NCI-H748 (cell line): ENCODE measurements around the gene PYGB.

ENCODE experiments used
- DNase-seq: peaks from one replicate; lab custom pipeline; 2025; ENCODE audit not compliant: unreplicated experiment; lab: John Stamatoyannopoulos, UW

PYGB gene

GRCh38 chr20:25280574-25281535 is 33.0 kb downstream of the PYGB start:
- no peak for DNase-seq

- no peak for DNase-seq
Observed at GRCh38 chr20:25281541-25281991, 33.7 kb downstream of the PYGB start.

- no peak for DNase-seq
Observed at GRCh38 chr20:25282034-25282781, 34.3 kb downstream of the PYGB start.

DNA sequence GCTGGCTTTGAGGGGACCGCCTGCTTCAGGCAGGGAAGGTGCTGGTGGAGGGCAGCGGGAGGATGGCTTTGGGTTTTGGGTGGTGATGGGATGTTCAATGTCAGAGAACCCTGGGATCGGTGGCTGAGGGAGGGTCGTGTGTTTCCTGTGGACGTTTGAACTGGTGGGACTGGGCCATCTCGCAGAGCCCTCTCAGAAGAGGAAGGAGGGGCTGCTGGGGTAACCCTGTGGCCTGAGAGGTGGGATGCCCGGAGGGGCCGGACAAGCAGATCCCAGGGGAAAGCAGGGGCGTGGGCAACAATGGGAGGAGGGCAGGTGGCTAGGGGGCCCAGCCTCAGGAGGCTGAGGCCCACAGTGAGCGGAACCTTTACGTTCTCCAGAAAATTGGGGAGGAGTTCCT is 34.9 kb downstream of the PYGB start:
- no peak for DNase-seq

GRCh38 chr20:25283221-25283951 is 35.5 kb downstream of the PYGB start:
- DNase-seq = no peak

DNA sequence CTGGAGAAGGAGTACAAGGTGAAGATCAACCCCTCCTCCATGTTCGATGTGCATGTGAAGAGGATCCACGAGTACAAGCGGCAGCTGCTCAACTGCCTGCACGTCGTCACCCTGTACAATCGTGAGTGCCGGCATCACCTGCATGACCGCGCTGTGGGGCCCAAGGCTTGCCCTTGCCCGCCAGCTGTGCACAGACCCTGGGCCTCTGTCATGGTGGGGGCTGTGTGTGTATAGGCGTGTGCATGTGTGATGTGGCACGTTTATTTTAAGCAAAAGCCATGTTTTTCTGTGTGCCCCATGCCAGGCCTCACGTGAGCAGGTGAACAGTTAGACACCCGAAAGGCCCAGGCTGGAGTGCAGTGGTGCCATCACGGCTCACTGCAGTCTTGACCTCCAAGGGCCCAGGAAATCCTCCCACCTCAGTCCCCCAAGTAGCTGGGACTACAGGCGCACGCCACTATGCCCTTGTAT is 36.3 kb downstream of the PYGB start:
- DNase-seq = no peak

GRCh38 chr20:25285091-25285647 is 37.3 kb downstream of the PYGB start:
- no peak for DNase-seq

GRCh38 chr20:25285856-25286798 is 38.2 kb downstream of the PYGB start:
- no peak for DNase-seq

DNA sequence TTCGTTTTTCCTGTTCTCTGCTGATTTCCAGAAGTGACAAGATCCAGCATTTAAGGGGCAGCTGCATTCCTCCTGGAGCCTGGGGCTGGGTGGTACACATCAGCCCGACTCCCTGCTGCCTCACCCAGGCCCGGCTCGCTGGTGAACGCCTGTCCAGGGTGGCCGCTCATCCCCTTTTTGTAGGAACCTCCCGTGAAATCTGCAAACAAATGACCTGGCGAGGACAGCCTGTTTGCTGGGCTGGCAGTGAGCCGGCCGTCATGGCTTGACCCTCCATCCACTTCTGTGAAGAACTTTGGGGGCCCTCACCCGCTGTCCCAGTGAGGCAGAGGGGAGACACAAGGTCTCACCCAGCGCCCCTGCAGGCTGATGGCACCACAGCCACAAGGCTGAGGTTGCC is 39.0 kb downstream of the PYGB start:
- no peak for DNase-seq

- no peak for DNase-seq
Observed at GRCh38 chr20:25287631-25288290, 39.9 kb downstream of the PYGB start.

- DNase-seq = no peak
Observed at GRCh38 chr20:25288291-25289181, 40.7 kb downstream of the PYGB start.

DNA sequence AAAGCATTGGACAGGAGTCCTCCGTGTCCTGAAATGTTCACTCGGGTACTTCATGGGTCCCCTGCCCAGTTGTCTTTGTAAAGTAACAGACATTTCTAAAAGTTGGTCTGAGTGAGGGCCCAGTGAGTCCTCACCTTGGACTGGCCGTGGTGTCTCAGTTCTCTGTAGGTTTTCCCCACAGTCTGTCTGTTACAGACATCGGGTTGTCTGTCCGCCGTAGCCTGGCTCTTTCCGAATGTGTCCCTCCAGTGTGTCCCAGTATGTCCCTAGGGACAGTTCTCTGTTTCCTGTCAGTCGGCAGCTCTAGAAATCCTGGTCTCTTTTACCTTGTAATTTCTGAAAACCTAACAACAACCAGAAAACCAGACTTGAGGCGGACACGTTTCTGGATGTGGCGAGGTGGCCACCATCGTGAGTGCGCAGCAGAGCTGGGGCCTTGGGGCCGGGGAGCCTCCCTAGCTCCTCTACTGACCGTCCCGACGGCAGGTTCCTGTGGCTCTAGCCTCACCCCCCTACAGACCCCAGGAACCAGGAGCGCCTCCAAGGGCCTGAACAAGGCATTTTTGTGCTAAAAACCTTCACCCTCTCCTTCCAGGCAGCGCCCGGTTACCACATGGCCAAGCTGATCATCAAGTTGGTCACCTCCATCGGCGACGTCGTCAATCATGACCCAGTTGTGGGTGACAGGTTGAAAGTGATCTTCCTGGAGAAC is 42.2 kb downstream of the PYGB start:
- no peak for DNase-seq

DNA sequence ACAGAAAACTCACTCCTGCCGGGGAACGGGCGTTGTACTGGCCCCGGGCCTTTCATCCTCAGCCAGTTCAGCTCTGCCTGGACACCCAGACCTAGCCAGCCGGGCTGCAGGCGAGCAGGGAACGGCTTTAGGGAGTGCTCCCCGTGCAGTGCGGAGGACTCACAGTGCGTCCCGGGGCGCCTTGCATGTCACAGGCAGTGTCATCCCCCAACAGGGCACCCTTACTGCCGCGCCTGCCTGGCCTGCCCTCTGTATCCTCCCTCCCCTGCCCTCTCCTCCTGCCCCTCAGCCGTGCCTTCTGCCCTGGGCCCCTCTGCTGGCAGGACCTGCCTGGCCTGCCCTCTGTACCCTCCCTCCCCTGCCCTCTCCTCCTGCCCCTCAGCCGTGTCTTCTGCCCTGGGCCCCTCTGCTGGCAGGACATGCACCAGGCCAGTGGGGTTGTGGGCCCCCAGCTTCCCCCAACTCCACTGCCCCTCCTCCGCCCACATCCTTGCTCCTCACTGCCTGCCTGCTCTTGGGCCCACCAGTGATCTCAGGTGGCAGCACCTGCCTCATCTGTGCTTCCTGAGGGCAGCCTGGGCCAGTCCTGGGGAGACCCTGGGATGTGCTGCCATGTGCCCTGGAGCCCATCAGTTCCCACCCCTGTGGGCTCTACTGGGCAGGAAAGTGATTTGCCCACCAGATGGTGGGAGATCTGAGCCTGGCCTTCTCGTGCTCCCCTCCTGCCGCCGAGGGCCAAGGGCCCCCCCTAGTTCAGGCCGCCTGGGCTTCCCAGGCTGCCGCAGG is 43.0 kb downstream of the PYGB start:
- DNase-seq = no peak

- DNase-seq = no peak
Observed at GRCh38 chr20:25291432-25292133, 43.7 kb downstream of the PYGB start.

DNA sequence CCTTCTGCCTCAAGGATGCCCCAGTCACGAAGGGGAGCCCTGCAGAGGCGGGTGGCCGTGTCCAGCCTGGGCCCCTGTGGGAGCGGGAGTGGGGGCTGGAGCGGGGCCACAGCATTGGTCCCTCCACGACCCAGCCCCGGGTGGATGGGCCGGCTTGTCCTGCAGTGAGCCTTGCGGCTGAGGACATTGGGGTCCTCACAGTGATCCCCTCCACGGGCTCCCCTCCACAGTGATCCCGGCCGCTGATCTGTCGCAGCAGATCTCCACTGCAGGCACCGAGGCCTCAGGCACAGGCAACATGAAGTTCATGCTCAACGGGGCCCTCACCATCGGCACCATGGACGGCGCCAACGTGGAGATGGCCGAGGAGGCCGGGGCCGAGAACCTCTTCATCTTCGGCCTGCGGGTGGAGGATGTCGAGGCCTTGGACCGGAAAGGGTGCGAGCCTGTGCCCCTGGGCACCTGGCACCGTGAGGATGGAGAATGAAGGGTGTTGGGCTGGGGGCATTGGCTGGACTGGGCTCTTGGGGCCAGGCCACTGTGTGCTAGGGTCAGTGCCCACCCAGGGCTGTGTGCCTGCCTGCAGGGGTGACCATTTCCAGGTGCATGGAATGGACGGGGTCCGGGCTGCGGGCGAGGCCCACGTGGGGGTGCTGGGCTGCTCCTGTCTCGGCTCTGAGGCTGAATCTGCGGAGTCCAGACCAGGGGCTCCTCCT is 44.4 kb downstream of the PYGB start:
- DNase-seq = no peak

DNA sequence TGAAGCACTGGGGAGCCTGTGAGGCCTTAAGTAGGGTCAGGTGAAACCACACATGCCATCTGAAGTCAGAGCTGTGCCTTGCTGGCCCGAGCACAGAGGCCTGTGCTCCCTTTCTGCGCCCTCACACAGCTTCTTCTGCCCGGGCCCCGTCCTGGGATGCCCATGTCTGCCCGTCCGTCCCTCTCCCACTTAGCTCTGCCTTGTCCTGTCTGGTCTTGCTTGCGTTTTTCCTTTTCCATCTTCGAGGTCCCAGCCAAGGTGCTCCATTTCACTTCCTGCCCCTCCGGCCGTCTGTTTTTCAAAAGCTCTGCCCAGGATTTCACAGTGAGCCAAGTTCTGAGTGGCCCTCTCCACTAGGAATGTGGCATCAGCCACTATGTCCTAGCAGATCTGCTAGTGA is 45.6 kb downstream of the PYGB start:
- no peak for DNase-seq
